ENCODE results near the gene NMNAT3. TPM values are rescaled to one million over a fixed set of nuclear protein-coding genes. Genes with fewer than 3 reads are reported as not detected.

Gene NMNAT3
- total and polyA plus RNA-seq, 8 donors: 3.6 to 24.9 (median 7.0) TPM

GRCh38 chr3:139528924-139529323 lies 148.8 kb downstream of the NMNAT3 start:
- WGBS, 5 donors: 84 to 96% (median 91%) methylated on average over 3 of the region's 3 CpGs
- Histone ChIP-seq H3K4me1 (peaks cover 0 to 12% (median 8%) of the 10 kb centered on the region in 4 donors), H3K4me3 (no peak overlapping the region), H3K27me3 (no peaks in the 10 kb centered on the region), H3K36me3 (peaks cover 0 to 10% (median 4%) of the 10 kb centered on the region in 4 donors), H3K9me3 (no peaks in the 10 kb centered on the region), H3K27ac (no peak overlapping the region)
- intact Hi-C loops (cut with DNase I; ENCODE audit: low total_unique reads): no loop called here
- DNase-seq: no peak
- TF ChIP-seq EP300 (IDR thresholded peaks at IDR 0.05) (no peak), POLR2A (IDR thresholded peaks at IDR 0.05) (no peak), POLR2AphosphoS5 (IDR thresholded peaks at IDR 0.05) (no peak), CTCF (IDR thresholded peaks at IDR 0.05) (no peak)

GRCh38 chr3:139528281-139528680 lies 149.5 kb downstream of the NMNAT3 start:
- Histone ChIP-seq H3K27ac (no peak overlapping the region), H3K4me3 (no peak overlapping the region), H3K36me3 (peaks cover 0 to 10% (median 4%) of the 10 kb centered on the region in 4 donors), H3K4me1 (peaks cover 0 to 5% (median 2%) of the 10 kb centered on the region in 4 donors), H3K27me3 (no peaks in the 10 kb centered on the region), H3K9me3 (no peaks in the 10 kb centered on the region)
- DNase-seq: no peak
- WGBS, 5 donors: 88 to 100% (median 91%) methylated on average over 2 of the region's 2 CpGs
- intact Hi-C loops (cut with DNase I; ENCODE audit: low total_unique reads): no loop called here
- TF ChIP-seq CTCF (IDR thresholded peaks at IDR 0.05): no peak
- TF ChIP-seq EP300 (IDR thresholded peaks at IDR 0.05): no peak
- TF ChIP-seq POLR2AphosphoS5 (IDR thresholded peaks at IDR 0.05): no peak
- no peak for TF ChIP-seq POLR2A (IDR thresholded peaks at IDR 0.05)

- intact Hi-C loops (cut with DNase I; ENCODE audit: low total_unique reads): no loop called here
- DNase-seq: no peak
- peaks cover 0 to 10% (median 4%) of the 10 kb centered on the region in 4 donors for H3K36me3 ChIP-seq
- no peaks in the 10 kb centered on the region for H3K4me1 ChIP-seq
- no peaks in the 10 kb centered on the region for H3K27me3 ChIP-seq
- WGBS, 5 donors: 85 to 91% (median 88%) methylated on average over 5 of the region's 5 CpGs
- no peak overlapping the region for H3K4me3 ChIP-seq
- no peaks in the 10 kb centered on the region for H3K9me3 ChIP-seq
- no peak for TF ChIP-seq EP300 (IDR thresholded peaks at IDR 0.05)
- no peak for TF ChIP-seq POLR2A (IDR thresholded peaks at IDR 0.05)
- no peak for TF ChIP-seq POLR2AphosphoS5 (IDR thresholded peaks at IDR 0.05)
- TF ChIP-seq CTCF (IDR thresholded peaks at IDR 0.05): no peak
- no peak overlapping the region for H3K27ac ChIP-seq
These were observed 150.5 kb downstream of the NMNAT3 start for GRCh38 chr3:139527265-139527664.

GRCh38 chr3:139526146-139526545 lies 151.6 kb downstream of the NMNAT3 start:
- no peaks in the 10 kb centered on the region for H3K9me3 ChIP-seq
- H3K4me3 ChIP-seq: no peak overlapping the region
- 90 to 98% (median 94%) methylated on average over 2 of the region's 2 CpGs for WGBS, 5 donors
- intact Hi-C loops (cut with DNase I; ENCODE audit: low total_unique reads): no loop called here
- H3K36me3 ChIP-seq: peaks cover 0 to 10% (median 4%) of the 10 kb centered on the region in 4 donors
- TF ChIP-seq POLR2AphosphoS5 (IDR thresholded peaks at IDR 0.05): no peak
- no peak for TF ChIP-seq EP300 (IDR thresholded peaks at IDR 0.05)
- TF ChIP-seq CTCF (IDR thresholded peaks at IDR 0.05): no peak
- TF ChIP-seq POLR2A (IDR thresholded peaks at IDR 0.05): no peak
- H3K27ac ChIP-seq: no peak overlapping the region
- H3K4me1 ChIP-seq: no peaks in the 10 kb centered on the region
- H3K27me3 ChIP-seq: no peaks in the 10 kb centered on the region
- DNase-seq: no peak

Measured in stomach (tissue), 9 donors.